Activated naive CD4-positive, alpha-beta T cell treated with anti-CD3 and anti-CD28 coated beads, Interleukin-2, amount 50 U/mL, for 72 hours (primary cell): ENCODE measurements around the gene MATN3. TPM values are rescaled to one million over a fixed set of nuclear protein-coding genes. Genes with fewer than 3 reads are reported as not detected.

Experiments
- ATAC-seq, 2 donors: fragments of 150-1000 bp; cut with Tn5 transposase; 2 replicates each; pipeline ENCODE4 v1.10.0; 2021; ENCODE audit warnings: mild to moderate bottlenecking in 2 of 2, moderate library complexity in 2 of 2
- DNase-seq, 2 donors: peaks; one replicate each; pipeline ENCODE4 v3.0.0; 2021 to 2022; ENCODE audit warnings: low spot score in 2 of 2
- H3K27ac Mint-ChIP-seq, 2 donors: one replicate each; pipeline ENCODE4 v1.8.0; 2022; ENCODE audit warnings: mild to moderate bottlenecking in 2 of 2, mixed read lengths in 2 of 2
- H3K36me3 Mint-ChIP-seq, 2 donors: one replicate each; pipeline ENCODE4 v1.8.0; 2022; ENCODE audit warnings: mixed read lengths in 2 of 2
- H3K9me3 Mint-ChIP-seq, 2 donors: one replicate each; pipeline ENCODE4 v1.8.0; 2022; ENCODE audit warnings: mixed read lengths in 2 of 2
- total RNA-seq, 2 donors: library from RNA; stranded (reverse); gene quantifications; one replicate each; pipeline ENCODE4 v1.2.3, GENCODE V29; 2022

The MATN3 gene, protein sequence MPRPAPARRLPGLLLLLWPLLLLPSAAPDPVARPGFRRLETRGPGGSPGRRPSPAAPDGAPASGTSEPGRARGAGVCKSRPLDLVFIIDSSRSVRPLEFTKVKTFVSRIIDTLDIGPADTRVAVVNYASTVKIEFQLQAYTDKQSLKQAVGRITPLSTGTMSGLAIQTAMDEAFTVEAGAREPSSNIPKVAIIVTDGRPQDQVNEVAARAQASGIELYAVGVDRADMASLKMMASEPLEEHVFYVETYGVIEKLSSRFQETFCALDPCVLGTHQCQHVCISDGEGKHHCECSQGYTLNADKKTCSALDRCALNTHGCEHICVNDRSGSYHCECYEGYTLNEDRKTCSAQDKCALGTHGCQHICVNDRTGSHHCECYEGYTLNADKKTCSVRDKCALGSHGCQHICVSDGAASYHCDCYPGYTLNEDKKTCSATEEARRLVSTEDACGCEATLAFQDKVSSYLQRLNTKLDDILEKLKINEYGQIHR
- total RNA-seq = not detected

DNA sequence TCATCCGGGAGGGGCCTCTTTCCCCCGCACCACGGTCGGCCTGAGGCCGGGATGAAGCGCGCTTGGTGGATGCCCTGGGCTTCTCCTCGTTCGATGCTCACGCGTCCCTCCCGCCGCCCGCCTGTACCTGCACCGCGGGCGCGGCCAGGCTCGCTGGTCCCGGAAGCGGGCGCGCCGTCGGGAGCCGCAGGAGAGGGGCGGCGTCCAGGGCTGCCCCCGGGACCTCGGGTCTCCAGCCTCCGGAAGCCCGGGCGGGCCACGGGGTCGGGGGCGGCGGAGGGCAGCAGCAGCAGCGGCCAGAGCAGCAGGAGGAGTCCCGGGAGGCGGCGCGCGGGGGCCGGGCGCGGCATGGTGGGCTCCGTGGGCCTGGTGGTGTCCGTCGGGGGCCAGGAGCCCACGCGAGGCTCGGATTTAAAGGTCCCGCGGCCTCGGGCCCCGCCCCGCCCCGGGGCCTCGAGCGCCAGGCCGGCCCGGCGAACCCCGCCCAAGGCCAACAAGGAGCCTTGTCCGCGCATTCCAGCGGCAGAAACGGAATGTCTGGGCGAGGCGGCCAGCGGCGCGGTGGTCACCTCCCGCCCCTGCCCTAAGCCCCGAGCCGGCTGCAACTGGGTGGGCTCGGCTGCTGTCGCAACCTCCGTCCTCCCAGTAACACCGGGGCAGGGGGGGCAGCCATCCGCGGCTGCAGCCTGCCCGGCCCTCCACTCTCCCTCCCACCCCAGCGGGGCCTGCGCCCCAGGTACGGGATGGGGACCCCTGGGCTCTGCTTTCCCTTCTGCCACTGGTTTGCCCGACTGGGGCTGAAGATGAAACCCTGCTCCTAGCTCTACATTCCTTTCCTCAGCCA, at the start of gene MATN3:
Gene MATN3, minus strand, starts transcription at position 387 of the 844 bp plus-strand sequence. Its CDS starts 37 bp downstream, at position 350.
- H3K36me3 Mint-ChIP-seq = no peaks in the 10 kb centered on the region
- H3K27ac Mint-ChIP-seq = no peak within 1 kb of the TSS
- ATAC-seq (peak; percentile 61 to 68), DNase-seq (peak in 1 of 2 donors; percentile 25)
- H3K9me3 Mint-ChIP-seq = no peaks in the 10 kb centered on the region

DNA sequence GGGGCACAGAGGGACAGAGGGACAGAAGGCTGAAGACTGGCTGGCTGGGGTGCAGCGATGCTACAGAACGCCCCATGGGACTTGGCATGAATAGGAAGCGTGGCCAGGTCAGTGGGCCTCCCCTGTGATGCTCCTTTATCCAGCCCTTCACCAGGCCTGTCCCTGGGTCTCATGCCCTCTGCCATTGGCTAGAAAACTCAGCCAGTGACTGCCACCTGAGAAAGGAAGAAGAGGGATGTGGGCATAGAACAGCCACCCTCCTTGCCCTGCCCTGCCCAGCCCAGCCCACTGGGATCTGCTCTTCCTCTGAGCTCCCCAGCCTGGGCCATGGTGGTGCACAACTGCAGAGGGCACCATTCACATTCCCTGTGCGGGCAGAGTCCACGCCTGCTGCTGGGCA, 49.5 kb upstream of the MATN3 start:
- H3K36me3 Mint-ChIP-seq = peaks cover 0 to 6% of the 10 kb centered on the region in 2 donors
- DNase-seq (no peak), ATAC-seq (no peak)
- H3K9me3 Mint-ChIP-seq = no peaks in the 10 kb centered on the region
- no peak overlapping the region for H3K27ac Mint-ChIP-seq

DNA sequence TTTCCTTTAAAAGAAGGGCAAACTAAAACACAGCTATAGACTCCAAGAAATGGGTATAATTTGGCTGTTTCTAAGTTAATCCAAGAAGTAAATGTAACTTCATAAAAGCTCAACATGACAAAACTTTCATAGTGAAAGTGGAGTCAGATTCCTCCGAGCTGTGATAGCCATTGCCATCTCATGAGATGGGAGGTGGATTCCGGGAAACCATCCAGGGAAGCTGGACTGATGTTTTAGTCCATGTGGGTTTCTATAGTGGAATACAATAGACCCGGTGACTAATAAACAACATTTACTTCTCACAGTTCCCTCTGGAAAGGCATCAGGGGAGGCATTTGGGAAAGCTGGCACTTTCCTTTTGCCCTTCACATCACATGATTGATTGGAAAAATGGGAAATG, 49.0 kb upstream of the MATN3 start:
- no peaks in the 10 kb centered on the region for H3K9me3 Mint-ChIP-seq
- no peak overlapping the region for H3K27ac Mint-ChIP-seq
- H3K36me3 Mint-ChIP-seq = peaks cover 0 to 6% of the 10 kb centered on the region in 2 donors
- DNase-seq (no peak), ATAC-seq (no peak)

- DNase-seq (no peak), ATAC-seq (no peak)
- H3K36me3 Mint-ChIP-seq = peaks cover 0 to 6% of the 10 kb centered on the region in 2 donors
- no peak overlapping the region for H3K27ac Mint-ChIP-seq
- H3K9me3 Mint-ChIP-seq = no peaks in the 10 kb centered on the region
These were observed 47.6 kb upstream of the MATN3 start for GRCh38 chr2:20060106-20060505.

DNA sequence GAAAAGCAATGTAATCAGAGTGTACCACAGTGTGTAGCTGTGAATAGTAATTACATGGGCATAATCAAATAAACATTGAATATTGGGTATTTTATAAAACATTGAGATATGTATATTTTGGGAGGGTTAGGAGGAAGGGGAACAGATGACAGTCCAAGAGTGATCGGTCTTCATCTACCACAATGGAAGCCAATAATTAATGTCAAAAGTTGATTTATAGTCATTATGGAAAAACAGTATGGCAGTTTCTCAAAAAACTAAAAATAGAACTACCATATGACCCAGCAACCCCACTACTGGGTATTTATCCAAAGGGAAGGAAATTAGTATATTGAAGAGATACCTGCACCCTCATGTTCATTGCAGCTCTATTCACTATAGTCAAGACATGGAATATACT, 44.8 kb upstream of the MATN3 start:
- DNase-seq (no peak), ATAC-seq (no peak)
- Mint-ChIP-seq H3K36me3 (no peaks in the 10 kb centered on the region), H3K9me3 (no peaks in the 10 kb centered on the region), H3K27ac (no peak overlapping the region)

GRCh38 chr2:20054931-20055330, 42.5 kb upstream of the MATN3 start:
- no peaks in the 10 kb centered on the region for H3K9me3 Mint-ChIP-seq
- H3K36me3 Mint-ChIP-seq = no peaks in the 10 kb centered on the region
- DNase-seq (no peak), ATAC-seq (no peak)
- H3K27ac Mint-ChIP-seq = no peak overlapping the region

GRCh38 chr2:20054119-20054518, 41.7 kb upstream of the MATN3 start:
- Mint-ChIP-seq H3K9me3 (no peaks in the 10 kb centered on the region), H3K27ac (no peak overlapping the region), H3K36me3 (no peaks in the 10 kb centered on the region)
- ATAC-seq (no peak), DNase-seq (no peak)

DNA sequence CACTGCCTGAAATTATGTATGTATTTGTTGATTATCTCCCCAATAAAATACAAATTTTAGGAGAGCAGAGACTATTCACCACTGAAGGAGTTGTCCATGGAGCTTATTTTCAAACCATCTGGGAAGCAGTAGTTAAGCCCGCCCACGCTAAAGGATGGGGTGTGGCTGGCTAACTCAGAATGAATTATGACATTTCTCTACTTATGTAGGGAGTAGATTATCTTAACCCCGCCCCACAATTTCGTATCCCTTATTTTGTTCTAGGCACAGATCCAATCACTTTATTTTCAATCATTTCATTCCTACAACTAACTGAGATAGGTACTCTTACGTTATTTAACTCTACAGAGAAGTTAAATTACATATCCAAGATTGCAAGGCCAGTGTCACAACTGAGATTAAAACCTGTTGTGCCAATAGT, 40.4 kb upstream of the MATN3 start:
- no peaks in the 10 kb centered on the region for H3K9me3 Mint-ChIP-seq
- H3K36me3 Mint-ChIP-seq = no peaks in the 10 kb centered on the region
- no peak for DNase-seq
- no peak for ATAC-seq
- no peak overlapping the region for H3K27ac Mint-ChIP-seq

- DNase-seq (no peak), ATAC-seq (no peak)
- Mint-ChIP-seq H3K36me3 (no peaks in the 10 kb centered on the region), H3K27ac (no peak overlapping the region), H3K9me3 (no peaks in the 10 kb centered on the region)
These were observed 39.9 kb upstream of the MATN3 start for GRCh38 chr2:20052229-20052851.

DNA sequence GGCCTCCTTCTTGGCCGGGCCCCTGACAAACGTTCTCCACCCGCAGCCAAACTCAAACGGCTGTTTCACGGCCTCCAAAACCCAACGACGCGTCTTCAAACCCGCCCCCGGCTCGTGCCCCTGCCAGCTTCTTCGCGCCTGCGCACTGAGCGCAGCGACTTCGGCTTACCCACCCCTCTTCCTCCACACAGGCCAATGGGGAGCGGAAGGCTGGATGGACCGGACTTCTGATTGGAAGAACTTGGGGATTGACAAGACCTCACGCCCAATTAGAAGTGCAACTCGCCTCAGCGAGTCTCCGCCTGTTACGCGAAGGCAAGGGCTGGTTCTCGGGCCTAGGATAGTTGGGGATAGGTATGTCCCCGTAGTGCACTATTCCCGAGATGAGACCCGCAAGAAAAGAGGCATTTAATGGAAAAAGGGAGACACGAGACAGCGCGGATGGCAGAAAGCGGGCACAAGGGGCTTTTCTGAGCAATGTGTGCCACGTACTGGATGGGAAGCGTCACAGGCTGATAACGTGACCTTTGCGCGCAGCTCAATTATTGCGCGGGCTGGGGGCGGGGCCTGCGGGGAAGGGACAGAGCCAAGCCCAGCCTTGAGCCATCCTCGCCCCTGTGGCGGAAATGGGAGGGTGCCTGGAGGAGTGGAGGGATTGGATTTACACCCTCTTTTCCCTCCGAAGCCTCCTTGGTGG, 39.2 kb upstream of the MATN3 start, which contains the start of gene LAPTM4A:
Gene LAPTM4A, minus strand, starts transcription at position 97 of the 697 bp plus-strand sequence. CDS start 108 bp downstream, outside the sequence.
- DNase-seq = peak; percentile 95 to 98
- Mint-ChIP-seq H3K9me3 (no peaks in the 10 kb centered on the region), H3K27ac (no peak within 1 kb of the TSS), H3K36me3 (no peaks in the 10 kb centered on the region)
- ATAC-seq = peak; percentile 96 to 97

GRCh38 chr2:20050646-20051531, 38.4 kb upstream of the MATN3 start:
- no peak overlapping the region for H3K27ac Mint-ChIP-seq
- H3K36me3 Mint-ChIP-seq = no peaks in the 10 kb centered on the region
- ATAC-seq (peak in 1 of 2 donors; percentile 39), DNase-seq (peak in 1 of 2 donors; percentile 28)
- no peaks in the 10 kb centered on the region for H3K9me3 Mint-ChIP-seq

- no peak for ATAC-seq
- H3K27ac Mint-ChIP-seq = no peak overlapping the region
- DNase-seq = peak in 1 of 2 donors; percentile 17
- no peaks in the 10 kb centered on the region for H3K36me3 Mint-ChIP-seq
- H3K9me3 Mint-ChIP-seq = no peaks in the 10 kb centered on the region
These were observed 37.7 kb upstream of the MATN3 start for GRCh38 chr2:20050104-20050645.

DNA sequence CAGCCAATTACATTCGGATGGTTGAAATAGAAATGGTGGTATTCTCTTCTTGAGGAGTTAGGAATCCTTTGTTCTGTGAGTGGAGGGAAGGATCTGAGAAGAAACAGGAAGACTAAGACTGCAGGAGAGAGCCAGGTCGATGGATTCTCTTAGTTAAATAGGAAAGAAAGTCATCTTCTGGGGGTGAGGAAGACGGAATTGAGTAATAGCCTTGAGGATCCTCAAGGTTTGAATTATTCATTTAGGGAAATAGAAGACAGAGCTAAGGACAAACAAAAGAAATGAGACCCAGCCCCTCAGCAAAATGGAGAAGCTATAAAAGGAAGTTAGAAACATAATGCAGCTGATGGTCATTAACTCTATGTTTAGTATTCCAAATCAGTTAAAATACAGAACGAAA, 37.2 kb upstream of the MATN3 start:
- no peak for ATAC-seq
- Mint-ChIP-seq H3K36me3 (no peaks in the 10 kb centered on the region), H3K9me3 (no peaks in the 10 kb centered on the region), H3K27ac (no peak overlapping the region)
- no peak for DNase-seq

GRCh38 chr2:20048488-20049448, 36.3 kb upstream of the MATN3 start:
- Mint-ChIP-seq H3K9me3 (no peaks in the 10 kb centered on the region), H3K36me3 (no peaks in the 10 kb centered on the region), H3K27ac (no peak overlapping the region)
- ATAC-seq (no peak), DNase-seq (no peak)
